GM12878 (cell line): ENCODE results near the gene SSPN. TPM values are rescaled to one million over a fixed set of nuclear protein-coding genes. Genes with fewer than 3 reads are reported as not detected.

ENCODE experiments used
- ATAC-seq: fragments of 200-7000 bp; cut with Tn5 transposase; 3 replicates; pipeline ENCODE4 v1.9.1; 2020; ENCODE audit warnings: mild to moderate bottlenecking, moderate library complexity
- BruUV-seq: library from RNA; stranded (reverse); fragments of 400-500 nt; replicated peaks from 2 replicates; lab custom pipeline; 2021; lab: Mats Ljungman, UMichigan
- CTCF ChIA-PET: fragments of 300-600 bp; sonication (Branson Sonifier 250); formaldehyde crosslinking; extraction: SDS; loops from one replicate; lab custom pipeline; 2021; ENCODE audit warnings: inconsistent platforms; lab: Yijun Ruan, JAX
- POLR2A ChIA-PET: fragments of 350-600 bp; formaldehyde crosslinking; extraction: SDS; loops from one replicate; lab custom pipeline; 2021; ENCODE audit warnings: inconsistent platforms; lab: Charles Lee
- RAD21 ChIA-PET: fragments of 300-600 bp; sonication (Branson Sonifier 250); formaldehyde crosslinking; loops from one replicate; lab custom pipeline; 2023; ENCODE audit warnings: antibody characterized with exemption; ENCODE audit not compliant: unreplicated experiment; lab: Charles Lee
- SMC1A ChIA-PET: fragments of 300-600 bp; sonication (Branson Sonifier 250); formaldehyde crosslinking; loops from one replicate; lab custom pipeline; 2023; ENCODE audit not compliant: unreplicated experiment, uncharacterized antibody; lab: Charles Lee
- DNase-seq: peaks from one replicate; pipeline ENCODE4 v3.0.0-alpha.2; 2011; ENCODE audit warnings: low read depth, low spot score
- FAIRE-seq: peaks from 3 replicates; lab custom pipeline; 2011; peaks lifted over from hg19 to GRCh38; lab: Jason Lieb, UNC
- H2AFZ ChIP-seq: 2 replicates; pipeline ENCODE4 v1.6.0; 2011; ENCODE audit warnings: low read depth, low read length, control low read depth; ENCODE audit not compliant: control insufficient read depth
- H3K27ac ChIP-seq: 2 replicates; pipeline ENCODE4 v1.5.1; 2011; ENCODE audit warnings: control low read depth; ENCODE audit not compliant: control insufficient read depth, insufficient read depth
- H3K27me3 ChIP-seq, 2 experiments: replicated peaks in 1 of 2; 2 replicates each; pipeline versions ENCODE4 v1.6.0 to v1.6.1; 2011; ENCODE audit warnings: low read length in 1 of 2; ENCODE audit not compliant: control insufficient read depth in 2 of 2, insufficient read depth in 2 of 2
- H3K36me3 ChIP-seq, 2 experiments: 2 replicates each; pipeline ENCODE4 v1.5.1; 2011; ENCODE audit warnings: low read length in 1 of 2; ENCODE audit not compliant: control insufficient read depth in 2 of 2, insufficient read depth in 2 of 2
- H3K4me1 ChIP-seq: 2 replicates; pipeline ENCODE4 v1.6.1; 2011; ENCODE audit warnings: mild to moderate bottlenecking, low read length, moderate library complexity, mixed read lengths; ENCODE audit not compliant: control insufficient read depth, insufficient read depth
- H3K4me2 ChIP-seq: 2 replicates; pipeline ENCODE4 v1.6.0; 2011; ENCODE audit warnings: control low read depth; ENCODE audit not compliant: control insufficient read depth, insufficient read depth
- H3K4me3 ChIP-seq: fragments of 200-600 bp; sonication (generic); 2 replicates; pipeline ENCODE4 v1.5.1; 2016
- H3K79me2 ChIP-seq: 2 replicates; pipeline ENCODE4 v1.6.0; 2011; ENCODE audit warnings: low read length; ENCODE audit not compliant: control insufficient read depth, insufficient read depth
- H3K9ac ChIP-seq: 2 replicates; pipeline ENCODE4 v1.8.0; 2011; ENCODE audit warnings: low read length, control low read depth, mixed read lengths; ENCODE audit not compliant: control insufficient read depth, insufficient read depth
- H3K9me3 ChIP-seq: replicated peaks from 3 replicates; pipeline ENCODE4 v1.5.1; 2011; ENCODE audit warnings: mild to moderate bottlenecking, low read length; ENCODE audit not compliant: control insufficient read depth, insufficient read depth
- H4K20me1 ChIP-seq: 2 replicates; pipeline ENCODE4 v1.6.0; 2011; ENCODE audit not compliant: control insufficient read depth, insufficient read depth
- ATF7 ChIP-seq: fragments of 450-650 bp; IDR thresholded peaks from 2 replicates; pipeline ENCODE4 v1.6.1; 2016; ENCODE audit warnings: low read depth, mild to moderate bottlenecking
- CBFB ChIP-seq: IDR thresholded peaks from 2 replicates; pipeline ENCODE4 v1.6.1; 2016; ENCODE audit warnings: antibody characterized with exemption, low read depth
- CHD1 ChIP-seq: IDR thresholded peaks from 2 replicates; pipeline ENCODE4 v1.6.1; 2012; ENCODE audit warnings: low read depth, low read length, improper control_type of control experiment
- EED ChIP-seq: sonication (generic); IDR thresholded peaks from 2 replicates; pipeline ENCODE4 v1.6.1; 2016; ENCODE audit warnings: antibody characterized with exemption, low read depth
- FOS ChIP-seq: IDR thresholded peaks from 3 replicates; pipeline ENCODE4 v1.6.1; 2011; ENCODE audit warnings: borderline replicate concordance; ENCODE audit not compliant: insufficient read length; ENCODE audit errors: extremely low read depth
- KAT2A ChIP-seq: conservative IDR thresholded peaks from 2 replicates; pipeline ENCODE4 v1.6.1; 2011; ENCODE audit warnings: low read depth, low read length; ENCODE audit not compliant: control insufficient read depth
- NBN ChIP-seq: fragments of 450-650 bp; IDR thresholded peaks from 2 replicates; pipeline ENCODE4 v1.6.1; 2016
- RAD51 ChIP-seq: fragments of 450-650 bp; IDR thresholded peaks from 2 replicates; pipeline ENCODE4 v1.6.1; 2016; ENCODE audit warnings: moderate library complexity, mild to moderate bottlenecking, inconsistent platforms
- SMARCA5 ChIP-seq: fragments of 450-650 bp; IDR thresholded peaks from 2 replicates; pipeline ENCODE4 v1.6.1; 2017; ENCODE audit warnings: mild to moderate bottlenecking
- STAT1 ChIP-seq: fragments of 450-650 bp; conservative IDR thresholded peaks from 2 replicates; pipeline ENCODE4 v1.6.1; 2014; ENCODE audit warnings: antibody characterized with exemption, mild to moderate bottlenecking
- STAT3 ChIP-seq: IDR thresholded peaks from 2 replicates; pipeline ENCODE4 v1.6.1; 2011; ENCODE audit warnings: low read depth, low read length, improper control_type of control experiment
- SUPT20H ChIP-seq: IDR thresholded peaks from 2 replicates; pipeline ENCODE4 v1.6.1; 2011; ENCODE audit warnings: low read depth, mild to moderate bottlenecking, low read length, moderate library complexity, borderline replicate concordance; ENCODE audit not compliant: control insufficient read depth
- TBL1XR1 ChIP-seq: IDR thresholded peaks from 2 replicates; pipeline ENCODE4 v1.6.1; 2012; ENCODE audit warnings: low read depth, low read length, improper control_type of control experiment
- ZBED1 ChIP-seq: IDR thresholded peaks from 2 replicates; pipeline ENCODE4 v1.6.1; 2016; ENCODE audit warnings: borderline replicate concordance
- WGBS: methylation state at CpG from one replicate; pipeline ENCODE4 v1.1.6; 2016; ENCODE audit warnings: low lambda C conversion rate; ENCODE audit not compliant: insufficient replicate concordance, insufficient coverage; ENCODE audit errors: missing lambda C conversion rate; 5-methylcytosine and 5-hydroxymethylcytosine counted together
- in situ Hi-C: fragments of 300-500 bp; cut with MboI; formaldehyde crosslinking; loops from 9 replicates; pipeline ENCODE4 v1.14.3; 2018; ENCODE audit warnings: mixed read lengths
- intact Hi-C: fragments of 100-400 bp; cut with micrococcal nuclease; formaldehyde crosslinking; loops from one replicate; pipeline ENCODE4 v1.14.2; 2022; ENCODE audit not compliant: unreplicated experiment
- polyA plus RNA-seq, 11 experiments: library from polyadenylated mRNA; depleted of rRNA in 4 of 11; unstranded in 6 of 11; stranded (reverse) in 5 of 11; fragments of >200 nt; fragmentation: Nextera tagmentation in 4 of 11; fragmentation: Illumina TruSeq in 1 of 11; extraction: Ambion mirVana in 4 of 11; extraction: Trizol in 1 of 11; gene quantifications; 1 replicate in 1 of 11; 2 replicates in 10 of 11; pipeline versions ENCODE4 v1.2.1 to v1.2.3, GENCODE V29; 2011 to 2016; ENCODE audit warnings: inconsistent platforms in 2 of 11, missing spikeins in 2 of 11, low read depth in 1 of 11
- total RNA-seq, 4 experiments: library from RNA; depleted of rRNA in 3 of 4; stranded (reverse); fragments of >200 nt in 3 of 4; fragmentation: Illumina TruSeq in 1 of 4; extraction: Trizol in 1 of 4; gene quantifications; 2 replicates each; pipeline versions ENCODE4 v1.2.1 to v1.2.3, GENCODE V29; 2013 to 2021
- TF ChIP-seq, protein P1 (sequence below): IDR thresholded peaks from 2 replicates; pipeline ENCODE4 v1.6.1; 2011; ENCODE audit warnings: low read depth, mild to moderate bottlenecking, low read length, moderate library complexity, borderline replicate concordance; ENCODE audit errors: extremely low read depth
- TF ChIP-seq, protein P2 (sequence below): fragments of 450-650 bp; IDR thresholded peaks from 2 replicates; pipeline ENCODE4 v1.6.1; 2016; ENCODE audit warnings: mild to moderate bottlenecking, moderate library complexity, borderline replicate concordance
- TF ChIP-seq, protein P3 (sequence below): IDR thresholded peaks from 2 replicates; pipeline ENCODE4 v1.6.1; 2011; ENCODE audit warnings: mild to moderate bottlenecking, low read depth, low read length, moderate library complexity; ENCODE audit not compliant: insufficient replicate concordance

Gene SSPN
- total and polyA plus RNA-seq, 10 of the 15 experiments (the other 5 are each of a cell fraction or from before 2014, with no cell fraction given) = 0.04 to 0.41 (median 0.28) TPM; not detected in 5

DNA sequence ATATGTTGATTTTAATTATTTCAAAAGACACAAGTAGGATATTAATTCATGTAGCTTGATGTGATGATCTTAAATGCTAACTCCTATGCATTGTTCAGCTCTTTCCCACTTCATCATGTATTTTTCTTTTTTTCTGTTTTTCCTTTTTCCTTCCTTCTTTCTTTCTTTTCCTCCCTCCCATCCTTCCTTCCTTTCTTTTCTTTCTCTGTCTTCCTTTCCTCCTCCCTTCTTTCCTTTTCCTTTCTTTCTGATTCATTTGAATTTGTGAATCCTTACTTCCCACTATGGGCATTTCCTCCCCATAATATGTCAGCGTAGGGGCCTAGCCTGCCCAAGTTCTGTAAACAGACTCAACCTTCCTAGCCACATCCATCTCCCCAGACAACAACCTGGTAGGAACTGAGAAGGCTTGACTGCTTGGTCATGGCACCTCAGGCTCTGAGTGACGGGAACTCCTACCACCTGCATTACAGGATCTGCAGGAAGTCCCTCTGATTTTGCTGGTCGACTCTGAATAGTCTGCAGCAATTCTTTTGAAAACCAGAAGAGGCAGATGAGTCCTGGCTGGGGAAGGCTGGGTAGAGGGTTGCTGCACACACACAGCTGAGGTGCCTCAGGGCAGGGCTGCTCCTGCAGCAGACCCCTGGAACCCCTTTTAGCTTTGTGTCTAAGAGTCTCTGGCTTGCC is 37.2 kb upstream of the SSPN start (continued):
- TF ChIP-seq, protein P1, sequence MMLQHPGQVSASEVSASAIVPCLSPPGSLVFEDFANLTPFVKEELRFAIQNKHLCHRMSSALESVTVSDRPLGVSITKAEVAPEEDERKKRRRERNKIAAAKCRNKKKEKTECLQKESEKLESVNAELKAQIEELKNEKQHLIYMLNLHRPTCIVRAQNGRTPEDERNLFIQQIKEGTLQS = no peak
- TF ChIP-seq KAT2A (no peak), SUPT20H (no peak), NBN (0 out of 2 replicates have a peak, but pooled peaks have one; percentile 36), EED (no peak), CHD1 (no peak), ATF7 (no peak), ZBED1 (no peak), CBFB (no peak), SMARCA5 (no peak), TBL1XR1 (no peak), RAD51 (no peak), STAT1 (no peak), STAT3 (no peak)
- TF ChIP-seq, all 136 proteins: peak for 8

DNA sequence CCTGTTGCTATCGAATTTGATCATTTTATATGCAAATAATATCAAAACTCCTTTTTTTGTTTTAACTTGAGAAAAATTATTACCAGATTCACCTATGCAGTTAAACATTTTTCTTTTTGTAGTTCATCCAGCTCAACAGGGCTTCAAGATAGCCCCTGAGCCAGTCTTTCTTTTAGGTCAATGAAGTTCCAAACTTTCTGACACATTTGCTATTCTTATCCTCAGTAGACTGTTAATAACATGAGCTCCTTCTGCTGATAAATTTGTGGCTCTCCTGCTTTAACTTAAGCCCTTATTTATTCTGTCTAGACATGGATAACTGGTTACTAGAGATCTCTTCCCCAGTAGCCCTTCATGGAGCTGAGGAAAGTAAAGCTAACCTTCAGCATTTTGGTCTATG is 33.2 kb upstream of the SSPN start:
- WGBS = 4% methylated on average over 1 of the region's 1 CpG
- Histone ChIP-seq H3K4me2 (no peak overlapping the region), H4K20me1 (no peaks in the 10 kb centered on the region), H3K4me3 (no peak overlapping the region), H3K4me1 (peaks cover 22% of the 10 kb centered on the region), H2AFZ (no peak overlapping the region), H3K9me3 (no peaks in the 10 kb centered on the region; the same call in 2 of the 3 replicates), H3K36me3 (no peaks in the 10 kb centered on the region), H3K27me3 (no peaks in the 10 kb centered on the region), H3K9ac (no peak overlapping the region), H3K79me2 (no peaks in the 10 kb centered on the region), H3K27ac (no peak overlapping the region)
- in situ Hi-C loops (no loop called here), intact Hi-C loops (no loop called here)
- FAIRE-seq (no peak), DNase-seq (no peak), ATAC-seq (no peak)
- no TSS peak for BruUV-seq
- ChIA-PET SMC1A (interaction anchor here (0.7 to 2.2 kb wide), 14 partner anchors 9 to 251 kb away, joined by 3 to 7 read pairs (median 4); partner anchors contain the start of gene SSPN), POLR2A (interaction anchor here (1.7 to 2.6 kb wide), 2 partner anchors 8 to 107 kb away, joined by 3 to 9 read pairs; no protein-coding TSS in a partner anchor), RAD21 (interaction anchor here (0.7 to 1.6 kb wide), 5 partner anchors 9 to 155 kb away, joined by 3 to 6 read pairs (median 4); no protein-coding TSS in a partner anchor), CTCF (interaction anchor here (0.7 to 1.9 kb wide), 7 partner anchors 12 to 272 kb away, joined by 3 to 6 read pairs (median 3); no protein-coding TSS in a partner anchor)
- TF ChIP-seq, protein P2, sequence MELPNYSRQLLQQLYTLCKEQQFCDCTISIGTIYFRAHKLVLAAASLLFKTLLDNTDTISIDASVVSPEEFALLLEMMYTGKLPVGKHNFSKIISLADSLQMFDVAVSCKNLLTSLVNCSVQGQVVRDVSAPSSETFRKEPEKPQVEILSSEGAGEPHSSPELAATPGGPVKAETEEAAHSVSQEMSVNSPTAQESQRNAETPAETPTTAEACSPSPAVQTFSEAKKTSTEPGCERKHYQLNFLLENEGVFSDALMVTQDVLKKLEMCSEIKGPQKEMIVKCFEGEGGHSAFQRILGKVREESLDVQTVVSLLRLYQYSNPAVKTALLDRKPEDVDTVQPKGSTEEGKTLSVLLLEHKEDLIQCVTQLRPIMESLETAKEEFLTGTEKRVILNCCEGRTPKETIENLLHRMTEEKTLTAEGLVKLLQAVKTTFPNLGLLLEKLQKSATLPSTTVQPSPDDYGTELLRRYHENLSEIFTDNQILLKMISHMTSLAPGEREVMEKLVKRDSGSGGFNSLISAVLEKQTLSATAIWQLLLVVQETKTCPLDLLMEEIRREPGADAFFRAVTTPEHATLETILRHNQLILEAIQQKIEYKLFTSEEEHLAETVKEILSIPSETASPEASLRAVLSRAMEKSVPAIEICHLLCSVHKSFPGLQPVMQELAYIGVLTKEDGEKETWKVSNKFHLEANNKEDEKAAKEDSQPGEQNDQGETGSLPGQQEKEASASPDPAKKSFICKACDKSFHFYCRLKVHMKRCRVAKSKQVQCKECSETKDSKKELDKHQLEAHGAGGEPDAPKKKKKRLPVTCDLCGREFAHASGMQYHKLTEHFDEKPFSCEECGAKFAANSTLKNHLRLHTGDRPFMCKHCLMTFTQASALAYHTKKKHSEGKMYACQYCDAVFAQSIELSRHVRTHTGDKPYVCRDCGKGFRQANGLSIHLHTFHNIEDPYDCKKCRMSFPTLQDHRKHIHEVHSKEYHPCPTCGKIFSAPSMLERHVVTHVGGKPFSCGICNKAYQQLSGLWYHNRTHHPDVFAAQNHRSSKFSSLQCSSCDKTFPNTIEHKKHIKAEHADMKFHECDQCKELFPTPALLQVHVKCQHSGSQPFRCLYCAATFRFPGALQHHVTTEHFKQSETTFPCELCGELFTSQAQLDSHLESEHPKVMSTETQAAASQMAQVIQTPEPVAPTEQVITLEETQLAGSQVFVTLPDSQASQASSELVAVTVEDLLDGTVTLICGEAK = no peak
- TF ChIP-seq, protein P3, sequence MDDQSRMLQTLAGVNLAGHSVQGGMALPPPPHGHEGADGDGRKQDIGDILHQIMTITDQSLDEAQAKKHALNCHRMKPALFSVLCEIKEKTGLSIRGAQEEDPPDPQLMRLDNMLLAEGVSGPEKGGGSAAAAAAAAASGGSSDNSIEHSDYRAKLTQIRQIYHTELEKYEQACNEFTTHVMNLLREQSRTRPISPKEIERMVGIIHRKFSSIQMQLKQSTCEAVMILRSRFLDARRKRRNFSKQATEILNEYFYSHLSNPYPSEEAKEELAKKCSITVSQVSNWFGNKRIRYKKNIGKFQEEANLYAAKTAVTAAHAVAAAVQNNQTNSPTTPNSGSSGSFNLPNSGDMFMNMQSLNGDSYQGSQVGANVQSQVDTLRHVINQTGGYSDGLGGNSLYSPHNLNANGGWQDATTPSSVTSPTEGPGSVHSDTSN = no peak
- TF ChIP-seq FOS = no peak
